SIG-M5 (cell line): ENCODE measurements around the gene CPVL.

Experiments used
- DNase-seq: peaks from one replicate; lab custom pipeline; 2025; lab: John Stamatoyannopoulos, UW

Gene CPVL

DNA sequence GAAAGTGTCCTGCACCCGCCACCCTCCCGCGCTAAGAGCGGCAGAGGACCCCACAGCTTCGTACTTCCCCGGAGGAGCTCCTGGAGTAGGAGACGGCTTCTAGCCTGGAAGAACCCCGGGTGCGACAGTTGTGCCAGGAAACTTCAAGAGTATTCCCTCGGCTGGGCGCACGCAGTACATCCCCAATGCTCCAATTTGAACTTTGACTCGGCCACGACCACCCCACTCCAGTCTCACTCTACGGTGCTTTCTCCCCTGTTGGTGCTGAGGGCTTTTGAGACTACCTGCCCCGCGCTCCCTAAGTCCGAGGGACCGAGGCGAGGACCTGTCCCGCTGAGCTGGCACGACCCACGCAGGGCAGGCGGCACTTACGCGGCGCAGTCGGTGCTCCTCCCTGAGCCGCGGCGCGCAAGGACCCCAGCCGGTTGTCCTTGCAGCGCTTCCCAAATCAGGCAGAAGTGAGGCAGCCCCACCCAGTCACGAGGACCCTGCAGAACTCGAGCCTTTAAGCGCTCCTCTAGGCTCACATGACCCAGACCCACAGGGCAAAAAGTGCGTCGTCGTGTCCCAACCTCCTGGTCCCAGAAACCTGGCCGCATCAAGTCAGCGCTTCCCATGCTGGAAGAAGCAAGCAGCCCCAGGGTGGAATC, at the start of gene CPVL:
Gene CPVL, minus strand, starts transcription at position 481 of the 650 bp plus-strand sequence. CDS start 25,476 bp downstream, outside the sequence.
- no peak for DNase-seq

DNA sequence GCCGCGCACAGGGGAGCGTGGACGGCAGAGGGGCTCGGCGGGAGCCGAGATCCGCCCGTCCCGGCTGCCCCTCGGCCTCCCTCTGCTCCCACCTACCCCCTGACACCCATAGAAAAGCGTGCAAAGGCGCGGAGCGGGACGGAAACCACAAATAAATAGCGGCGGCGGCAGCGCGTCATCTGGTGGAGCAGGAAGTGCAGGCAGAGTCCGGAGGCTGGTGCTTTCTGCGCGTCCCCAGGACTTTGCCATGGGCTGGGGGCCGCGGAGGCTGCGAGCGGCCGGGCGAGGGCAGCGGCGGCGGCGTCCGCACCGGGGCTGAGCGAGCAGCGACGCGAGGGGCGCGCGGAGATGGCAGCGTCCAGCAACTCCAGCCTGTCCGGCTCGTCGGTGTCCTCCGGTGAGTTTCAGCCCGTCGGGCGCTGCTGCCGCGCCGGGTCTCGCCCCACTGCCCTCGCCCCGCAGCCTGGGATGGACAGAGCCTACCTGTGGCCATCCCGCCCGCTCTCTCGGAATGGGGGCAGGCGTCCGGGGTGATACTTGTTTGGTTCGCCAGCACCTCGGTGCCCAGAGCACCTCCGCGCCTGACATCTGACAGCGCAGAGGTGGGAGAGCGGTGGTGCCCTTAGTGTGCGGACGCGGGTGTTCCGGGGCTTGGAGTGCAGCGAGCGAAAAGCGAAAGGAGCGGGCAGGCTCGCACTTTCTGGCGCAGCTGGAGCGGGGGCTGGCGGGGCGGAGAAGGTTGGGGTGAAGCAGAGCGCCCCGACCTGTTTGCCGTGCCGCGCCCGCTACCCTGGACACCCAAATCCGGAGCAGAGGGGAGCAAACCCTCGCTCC, 48.5 kb upstream of the CPVL start, which contains the start of gene CHN2:
Gene CHN2, plus strand, starts transcription at position 182 of the 834 bp plus-strand sequence.
- DNase-seq: no peak

DNA sequence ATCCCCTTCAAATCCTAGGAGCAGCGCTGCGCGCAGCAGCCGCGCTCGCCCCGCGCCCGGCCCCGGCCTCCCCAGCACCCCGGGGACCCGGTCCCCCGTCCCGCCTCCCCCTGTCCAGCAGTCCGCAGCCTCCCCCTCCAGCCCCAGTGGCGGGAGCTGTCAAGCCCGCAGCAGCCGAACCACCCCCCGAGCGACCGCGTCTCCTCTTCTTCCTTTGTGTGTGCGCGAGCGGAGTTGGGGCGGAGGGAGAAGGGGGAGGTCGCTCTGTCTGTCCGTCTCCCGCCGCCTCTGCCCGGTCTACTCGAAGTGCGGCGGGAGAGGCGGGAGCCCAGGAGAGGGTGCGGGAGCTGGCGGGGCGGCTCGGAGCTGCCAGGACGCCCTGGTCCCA, 47.9 kb upstream of the CPVL start:
- DNase-seq: no peak

DNA sequence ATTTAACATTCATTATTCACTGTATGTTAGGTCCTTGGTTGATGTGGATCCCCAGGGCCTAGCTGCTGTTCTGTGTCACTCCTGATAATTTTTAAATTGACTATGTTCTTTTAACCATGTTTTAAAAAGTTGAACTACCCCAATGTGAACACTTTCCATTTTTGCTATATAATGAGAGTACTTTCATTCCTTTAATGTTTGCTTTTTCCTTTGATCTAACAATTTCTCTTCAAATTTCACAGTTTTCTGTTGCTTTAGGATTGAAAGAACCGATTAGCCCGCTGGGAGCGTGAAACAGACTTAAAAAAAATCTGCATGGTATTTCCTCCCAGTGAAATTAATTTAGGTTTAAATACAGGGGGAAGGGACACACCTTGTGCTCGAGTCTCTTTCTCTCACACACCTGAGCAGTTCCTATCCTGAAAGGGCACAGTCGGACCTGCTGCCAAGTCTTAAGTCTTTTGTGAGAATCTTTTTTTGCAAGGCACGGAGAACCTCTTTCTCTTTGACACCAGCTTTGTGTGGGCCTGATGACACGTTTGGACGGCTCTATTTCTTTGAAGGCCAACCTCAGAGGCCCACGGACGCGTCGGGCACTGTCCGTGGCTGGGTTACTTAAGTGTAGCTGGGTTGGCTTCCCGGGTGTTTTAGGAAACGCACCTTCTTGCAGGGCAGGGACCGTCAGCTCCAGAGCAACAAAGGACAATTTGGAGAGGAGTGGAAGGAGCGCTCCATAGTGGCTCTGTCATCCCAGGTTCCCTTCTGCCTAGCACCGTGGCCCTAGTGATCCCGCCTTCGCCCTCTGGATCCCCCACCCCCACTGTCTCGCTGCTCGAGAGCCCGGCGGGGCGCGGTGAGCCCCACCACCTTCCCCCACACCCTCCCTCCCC, 47.2 kb upstream of the CPVL start:
- DNase-seq: no peak

GRCh38 chr7:29192811-29193210, 46.5 kb upstream of the CPVL start:
- no peak for DNase-seq

GRCh38 chr7:29192323-29192722, 46.0 kb upstream of the CPVL start:
- no peak for DNase-seq

DNA sequence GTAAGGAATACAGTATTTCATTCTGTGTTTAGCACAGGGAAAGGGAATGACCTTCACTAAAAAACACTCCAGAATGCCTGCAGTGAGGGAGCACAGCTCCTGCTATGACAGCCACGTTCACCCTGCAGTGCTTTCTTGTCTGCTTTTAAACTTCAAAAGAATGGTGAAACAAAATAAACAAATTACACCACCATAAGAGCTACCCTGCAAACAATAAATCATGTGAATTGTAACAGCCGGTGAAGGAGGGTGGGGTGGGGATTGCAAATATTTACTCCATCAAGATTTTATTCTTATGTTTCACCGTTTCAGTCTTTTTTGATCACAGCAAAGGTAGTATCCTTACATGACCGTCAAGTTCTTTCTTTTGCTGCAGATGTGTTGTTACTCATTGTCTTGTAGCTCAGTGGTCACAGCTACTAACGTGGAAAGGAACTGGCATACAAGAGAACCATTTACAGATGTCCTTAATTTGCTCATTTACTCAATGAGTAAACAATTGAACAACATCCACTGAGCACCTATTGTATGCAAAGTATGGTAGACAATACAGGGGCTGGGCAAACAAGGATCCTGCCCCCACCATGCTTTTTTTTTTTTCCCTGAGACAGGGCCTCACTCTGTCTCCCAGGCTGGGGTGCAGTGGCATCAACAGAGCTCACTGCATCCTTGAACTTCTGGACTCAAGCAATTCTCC, 44.2 kb upstream of the CPVL start:
- no peak for DNase-seq

- no peak for DNase-seq
Measured at GRCh38 chr7:29189743-29190201, 43.4 kb upstream of the CPVL start.

DNA sequence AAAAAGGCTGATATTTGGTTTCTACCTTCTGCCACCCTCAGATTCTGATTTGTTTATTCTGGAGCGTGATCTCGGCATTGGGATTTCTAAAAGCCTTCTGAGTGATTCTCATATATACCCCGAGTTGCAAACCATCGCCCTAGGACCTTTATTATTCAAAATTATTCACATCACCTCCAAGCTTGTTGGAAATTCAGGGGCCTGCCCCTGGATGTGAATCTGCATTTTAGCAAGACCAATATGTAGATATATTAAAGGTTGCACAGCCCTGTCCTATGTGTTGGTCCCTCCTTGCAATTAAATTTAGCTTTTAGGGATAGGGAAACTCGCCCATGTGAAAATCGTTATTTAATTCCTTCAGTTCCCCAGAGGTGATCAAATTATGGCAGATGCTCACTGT, 39.3 kb upstream of the CPVL start:
- DNase-seq: no peak

GRCh38 chr7:29184599-29184998, 38.3 kb upstream of the CPVL start:
- DNase-seq: no peak

DNA sequence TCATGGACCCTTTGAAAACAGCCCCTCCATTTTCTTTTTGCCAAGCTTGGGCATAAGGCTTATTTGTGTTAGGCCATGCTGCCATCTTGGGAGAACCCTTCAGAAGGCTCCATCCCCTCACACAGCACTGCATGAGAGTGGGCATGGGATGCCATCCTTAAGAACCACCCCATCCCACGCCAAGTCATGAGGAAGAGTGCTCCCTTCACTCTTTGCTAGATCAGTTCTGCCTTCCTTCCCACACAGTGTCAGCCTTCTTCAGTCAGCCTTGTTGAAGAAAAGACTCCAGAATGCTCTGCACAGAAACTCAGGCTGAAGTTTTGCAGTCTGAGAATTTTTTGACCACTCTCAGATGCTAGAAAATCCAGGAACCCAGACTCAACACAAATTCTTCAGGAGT, 32.8 kb upstream of the CPVL start:
- no peak for DNase-seq

GRCh38 chr7:29177963-29178600, 31.7 kb upstream of the CPVL start:
- no peak for DNase-seq

- no peak for DNase-seq
Measured at GRCh38 chr7:29173458-29173857, 27.1 kb upstream of the CPVL start.

- DNase-seq: no peak
Measured at GRCh38 chr7:29170781-29171180, 24.4 kb upstream of the CPVL start.

DNA sequence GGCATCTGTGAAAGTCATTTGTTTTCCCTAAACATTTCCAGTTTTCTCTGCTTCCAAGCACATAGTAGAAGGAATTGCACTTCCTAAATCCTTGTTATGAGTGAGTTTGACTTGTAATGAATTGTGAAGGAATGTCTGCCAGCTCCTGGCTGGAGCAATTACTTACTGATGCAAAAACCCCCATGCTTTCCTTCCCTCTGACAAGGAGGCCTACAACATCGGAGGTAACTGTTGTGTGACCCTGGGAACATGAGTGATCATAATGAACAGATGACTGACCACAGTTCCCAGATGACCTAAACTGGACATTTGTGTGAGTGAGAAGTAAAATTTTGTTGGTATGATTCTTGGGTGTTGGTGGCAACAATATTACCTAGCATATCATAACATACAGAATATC, 21.4 kb upstream of the CPVL start:
- DNase-seq: no peak

DNA sequence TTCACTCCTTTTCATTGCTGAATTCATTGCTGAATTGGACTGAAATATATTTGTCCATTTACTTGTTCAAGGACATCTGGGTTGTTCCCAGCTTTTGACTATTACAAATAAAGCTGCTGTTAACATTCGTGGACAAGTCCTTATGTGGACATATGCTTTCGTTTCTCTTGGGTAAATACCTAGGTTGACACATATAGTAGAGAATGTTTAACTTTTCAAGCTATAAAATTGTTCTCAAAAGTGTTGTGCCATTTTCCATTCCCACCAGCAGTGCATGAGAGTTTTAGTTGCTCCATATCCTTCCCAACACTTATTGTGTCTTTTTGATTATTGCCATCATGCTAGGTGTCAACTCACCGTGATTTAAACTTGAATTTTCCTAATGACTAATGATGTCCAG, 17.5 kb upstream of the CPVL start:
- no peak for DNase-seq

- no peak for DNase-seq
Measured at GRCh38 chr7:29162577-29162976, 16.2 kb upstream of the CPVL start.

DNA sequence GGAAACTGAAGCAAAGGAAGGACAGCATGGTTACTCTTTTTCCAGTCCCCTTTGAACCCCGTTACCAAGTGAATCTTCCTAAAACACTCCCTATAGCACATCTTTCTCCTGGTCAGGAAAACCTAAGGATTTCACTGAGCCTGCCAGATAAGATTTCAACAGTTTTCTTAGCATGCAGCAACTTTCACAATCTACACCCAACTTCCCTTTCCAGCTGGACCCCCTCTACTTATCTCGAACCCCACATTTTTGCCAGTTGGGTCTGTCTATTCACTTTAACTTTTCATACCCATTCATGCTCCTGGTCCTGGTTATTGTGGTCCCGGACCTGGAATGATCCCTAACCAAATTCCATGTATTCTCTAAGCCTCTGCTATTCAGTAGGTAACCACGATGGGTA, 14.9 kb upstream of the CPVL start:
- DNase-seq: no peak

- no peak for DNase-seq
Measured at GRCh38 chr7:29160080-29160479, 13.7 kb upstream of the CPVL start.

- no peak for DNase-seq
Measured at GRCh38 chr7:29158795-29159423, 12.6 kb upstream of the CPVL start.
